ENCODE results near the gene BET1.

GRCh38 chr7:94041529-94041928 lies 37.4 kb upstream of the BET1 start:
- TF ChIP-seq CTCF (IDR thresholded peaks at IDR 0.05) = no peak
- no peak for TF ChIP-seq POLR2A (IDR thresholded peaks at IDR 0.05)
